NCI-H510A (cell line): Measurements from ENCODE around the gene CTBP1.

ENCODE experiments used
- DNase-seq: peaks from one replicate; lab custom pipeline; 2025; lab: John Stamatoyannopoulos, UW

The CTBP1 gene

DNA sequence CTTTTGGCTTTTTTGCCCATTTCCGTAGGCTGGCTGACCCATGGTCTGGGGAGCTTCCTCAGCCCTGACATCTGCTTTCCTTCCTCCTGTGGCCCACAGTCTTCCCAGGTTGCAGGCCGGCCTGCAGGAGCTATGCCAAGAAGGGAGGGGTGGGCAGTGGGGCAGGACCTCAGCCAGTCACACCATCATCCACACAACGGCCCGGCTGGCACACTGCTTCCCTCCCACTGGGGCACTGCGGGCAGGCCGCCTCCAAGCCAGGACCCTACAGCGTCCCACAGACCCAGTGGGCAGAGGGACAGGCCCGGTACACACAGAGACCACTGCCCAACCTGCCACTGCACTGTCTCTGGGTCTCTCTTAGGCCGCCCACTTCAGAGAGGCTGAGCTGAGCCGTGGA, 38.0 kb downstream of the CTBP1 start:
- no peak for DNase-seq

DNA sequence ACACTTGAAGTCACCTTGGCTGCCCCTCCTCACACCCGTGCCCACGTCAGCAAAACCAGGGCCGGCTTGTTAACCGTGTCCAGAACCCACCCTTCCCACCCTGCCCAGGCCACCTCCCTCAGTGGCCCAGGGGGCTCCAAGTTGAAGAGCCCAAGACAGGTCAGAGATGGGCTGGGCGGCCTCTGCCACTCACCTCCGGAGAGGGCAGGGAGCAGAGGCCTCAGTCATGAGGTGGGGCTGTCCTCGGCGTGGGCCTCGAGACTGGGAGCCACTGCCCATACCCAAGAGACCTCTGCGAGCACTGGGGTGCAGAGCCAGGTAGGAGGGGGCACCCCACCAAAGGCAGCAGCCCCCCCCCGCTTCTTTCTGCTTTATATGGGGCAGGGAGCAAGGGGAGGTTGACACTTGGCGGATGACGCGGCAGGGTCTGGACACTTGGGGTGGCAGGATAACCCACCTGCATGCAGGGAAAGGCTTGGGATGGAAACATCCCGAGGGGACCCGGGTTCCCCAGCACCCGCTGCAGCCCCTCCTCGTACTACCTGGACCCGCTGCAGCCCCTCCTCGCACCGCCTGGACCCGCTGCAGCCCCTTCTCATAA, 38.6 kb downstream of the CTBP1 start:
- no peak for DNase-seq

GRCh38 chr4:1209821-1210220, 39.1 kb downstream of the CTBP1 start:
- DNase-seq, result no peak

GRCh38 chr4:1208970-1209704, 39.8 kb downstream of the CTBP1 start:
- no peak for DNase-seq

DNA sequence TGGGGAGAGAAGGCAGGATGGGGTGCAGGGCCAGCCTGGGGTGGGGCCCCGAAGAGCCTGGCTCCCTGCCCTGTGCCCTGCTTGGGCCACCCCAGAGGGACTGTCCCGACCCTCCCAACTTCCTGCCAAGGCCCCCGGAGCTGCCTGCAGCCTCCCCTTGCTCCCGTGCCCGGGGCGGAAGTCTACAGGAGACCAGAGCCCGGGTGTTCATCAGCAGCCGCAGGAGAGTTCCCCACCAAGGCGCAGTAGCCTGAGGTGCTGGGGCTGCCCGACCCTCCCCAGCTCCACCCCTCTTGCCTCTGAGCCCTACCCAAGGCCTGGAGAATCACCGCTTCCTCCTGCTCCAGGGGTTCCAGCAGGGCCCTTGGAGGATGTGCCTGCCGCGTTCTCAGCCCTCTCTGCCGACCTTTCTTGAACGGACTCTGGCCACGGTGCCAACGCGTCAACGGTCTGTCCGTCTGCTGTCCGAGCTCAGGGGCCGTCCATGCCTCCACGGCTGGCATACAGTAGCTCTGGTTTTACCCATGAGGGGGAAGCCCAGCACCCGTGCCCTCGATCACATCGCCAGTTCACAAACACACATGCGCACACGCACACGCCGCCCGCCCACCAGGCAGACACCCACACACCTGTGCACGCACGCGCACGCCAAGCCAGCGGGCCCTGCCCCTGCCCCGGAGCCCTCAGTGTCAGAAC, 40.5 kb downstream of the CTBP1 start:
- DNase-seq, result no peak

DNA sequence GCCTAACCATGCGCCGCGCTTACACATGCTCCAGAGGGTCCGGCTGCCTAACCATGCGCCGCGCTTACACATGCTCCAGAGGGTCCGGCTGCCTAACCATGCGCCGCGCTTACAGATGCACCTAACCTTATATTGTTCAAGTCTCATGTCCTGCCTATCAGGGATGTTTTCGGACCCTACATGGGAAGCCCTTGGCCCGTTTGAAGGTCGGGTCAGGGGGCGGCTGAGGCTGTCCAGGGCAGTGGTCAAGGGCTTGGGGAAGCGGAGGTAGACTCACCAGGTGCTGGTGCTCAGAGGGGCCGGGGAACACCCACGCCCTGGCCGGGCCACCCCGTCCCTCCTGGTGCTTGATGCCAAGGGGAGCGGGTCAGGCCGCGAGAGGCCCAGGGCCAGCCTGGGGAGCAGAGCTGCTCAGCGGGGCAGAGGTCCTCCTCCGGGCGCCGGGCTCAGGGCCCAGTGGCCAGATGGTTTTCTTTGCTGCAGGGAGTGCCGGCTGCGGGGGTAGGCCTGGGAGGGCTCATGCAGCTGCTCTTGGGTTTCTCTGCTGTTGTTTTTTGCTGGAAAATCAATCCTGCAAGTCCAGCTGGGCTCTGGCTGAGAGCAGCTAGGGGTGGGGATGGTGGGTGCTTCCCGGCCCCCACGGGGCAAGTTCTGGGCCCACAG, 41.2 kb downstream of the CTBP1 start:
- DNase-seq, result no peak

DNA sequence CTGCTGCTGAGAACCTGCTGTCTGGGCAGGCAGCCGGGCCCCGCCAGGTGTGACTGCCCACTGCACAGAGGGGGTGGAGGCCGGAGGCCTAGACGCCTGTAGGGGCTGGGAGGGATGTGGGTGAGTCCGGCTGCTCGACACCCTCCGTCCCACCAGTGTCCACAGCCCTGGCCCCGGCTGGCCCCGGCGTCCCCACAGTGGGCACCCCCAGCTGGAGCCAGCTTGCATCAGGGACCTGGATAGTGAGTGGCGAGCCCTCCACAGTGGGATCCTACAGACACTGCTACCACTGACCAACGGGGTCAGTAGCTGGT, 41.8 kb downstream of the CTBP1 start:
- no peak for DNase-seq

GRCh38 chr4:1206299-1207156, 42.4 kb downstream of the CTBP1 start:
- no peak for DNase-seq

- DNase-seq, result no peak
Measured at GRCh38 chr4:1205586-1206298, 43.2 kb downstream of the CTBP1 start.

DNA sequence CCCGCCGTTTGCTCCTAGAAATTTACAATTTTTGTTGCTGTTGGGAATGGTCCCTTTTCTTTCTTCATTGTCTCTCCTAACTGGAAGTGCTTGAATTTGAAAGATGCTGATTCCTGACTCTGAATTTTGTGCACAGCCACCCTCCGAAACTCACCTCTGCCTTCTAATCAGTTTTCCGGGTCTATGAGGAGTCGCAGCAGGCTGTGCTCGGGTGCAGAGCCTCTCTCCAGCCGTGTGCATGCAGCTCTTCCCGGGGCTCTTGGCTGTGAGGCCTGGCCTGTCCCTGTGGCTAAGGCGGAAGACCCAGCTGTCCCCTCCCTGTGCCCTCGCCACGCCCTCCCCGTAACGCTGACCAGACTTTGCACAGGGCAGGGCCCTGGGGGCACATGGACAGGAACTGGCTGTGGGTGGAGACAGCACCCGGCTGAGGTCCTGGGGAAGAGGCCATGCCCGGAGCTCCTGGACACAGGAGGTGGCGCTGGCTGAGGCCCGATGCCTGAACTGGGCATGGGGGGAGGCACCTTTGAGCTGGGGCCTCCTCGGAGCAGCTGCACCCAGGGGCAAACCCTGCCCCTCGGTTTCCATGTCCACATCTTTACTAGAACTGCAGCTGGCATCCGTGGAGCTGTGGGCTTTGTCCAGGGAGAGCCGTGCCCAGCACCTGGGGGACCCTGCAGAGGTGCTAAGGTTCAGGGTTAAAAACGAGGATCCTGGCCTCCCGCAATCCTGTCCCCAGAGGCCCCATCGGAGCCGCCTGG, 43.9 kb downstream of the CTBP1 start:
- no peak for DNase-seq

DNA sequence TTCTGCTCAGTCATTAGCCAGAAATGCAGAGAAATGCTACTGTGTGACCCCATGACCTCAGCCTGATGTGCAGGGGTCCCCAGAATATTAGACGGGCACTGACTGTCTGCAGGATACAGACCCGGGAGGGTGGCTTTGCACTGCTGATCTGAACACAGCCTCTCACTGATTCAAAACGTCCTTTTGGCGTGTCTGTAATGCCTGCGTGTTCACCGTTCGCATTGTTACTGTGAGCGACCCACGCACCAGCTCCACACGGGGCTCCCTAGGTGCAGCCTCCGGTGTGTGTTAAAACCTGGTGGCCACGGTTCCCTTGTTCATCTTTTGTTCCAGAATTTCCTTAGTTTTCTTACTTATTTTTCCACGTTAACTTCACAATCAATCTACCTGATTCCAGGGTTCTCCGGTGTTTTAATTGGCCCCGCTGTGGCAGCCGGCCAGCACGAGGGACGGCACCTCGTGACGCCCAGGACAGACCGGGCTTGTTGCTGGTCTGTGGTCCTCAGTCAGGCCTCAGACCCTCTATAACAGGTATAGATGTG, 44.6 kb downstream of the CTBP1 start:
- DNase-seq, result no peak

- no peak for DNase-seq
Measured at GRCh38 chr4:1203026-1203616, 45.8 kb downstream of the CTBP1 start.

GRCh38 chr4:1202526-1203011, 46.4 kb downstream of the CTBP1 start:
- DNase-seq, result no peak

DNA sequence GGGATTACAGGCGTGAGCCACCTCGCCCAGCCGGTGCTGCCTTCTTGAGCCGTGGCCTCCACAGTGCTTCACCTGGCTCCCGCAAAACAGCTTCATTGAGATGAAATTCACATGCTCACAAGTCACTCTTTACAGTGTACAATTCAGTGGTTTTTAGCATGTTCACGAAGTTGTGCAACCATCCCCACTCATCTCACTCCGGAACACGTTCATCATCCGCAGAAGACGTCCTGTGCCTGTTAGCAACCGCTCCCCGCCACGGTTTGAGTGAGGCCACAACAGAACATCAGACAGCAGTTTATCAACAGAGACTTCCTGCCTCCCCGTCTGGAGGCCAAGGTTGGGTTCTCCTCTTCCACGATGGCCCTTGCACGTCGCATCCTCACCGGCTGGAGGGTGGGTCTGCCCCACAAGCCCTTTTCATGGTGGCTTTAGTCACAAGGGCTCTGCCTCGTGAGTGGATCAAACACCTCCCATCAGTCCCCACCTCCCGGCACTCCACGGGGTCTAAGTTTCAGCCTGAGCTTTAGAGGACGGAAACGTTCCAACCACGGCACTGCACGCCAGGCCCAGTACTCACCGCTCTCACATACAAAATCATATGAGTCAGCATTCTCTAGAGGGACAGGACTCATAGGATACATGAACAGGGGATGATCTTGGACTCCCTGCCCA, 46.9 kb downstream of the CTBP1 start:
- no peak for DNase-seq

GRCh38 chr4:1200425-1201035, 48.4 kb downstream of the CTBP1 start:
- no peak for DNase-seq

DNA sequence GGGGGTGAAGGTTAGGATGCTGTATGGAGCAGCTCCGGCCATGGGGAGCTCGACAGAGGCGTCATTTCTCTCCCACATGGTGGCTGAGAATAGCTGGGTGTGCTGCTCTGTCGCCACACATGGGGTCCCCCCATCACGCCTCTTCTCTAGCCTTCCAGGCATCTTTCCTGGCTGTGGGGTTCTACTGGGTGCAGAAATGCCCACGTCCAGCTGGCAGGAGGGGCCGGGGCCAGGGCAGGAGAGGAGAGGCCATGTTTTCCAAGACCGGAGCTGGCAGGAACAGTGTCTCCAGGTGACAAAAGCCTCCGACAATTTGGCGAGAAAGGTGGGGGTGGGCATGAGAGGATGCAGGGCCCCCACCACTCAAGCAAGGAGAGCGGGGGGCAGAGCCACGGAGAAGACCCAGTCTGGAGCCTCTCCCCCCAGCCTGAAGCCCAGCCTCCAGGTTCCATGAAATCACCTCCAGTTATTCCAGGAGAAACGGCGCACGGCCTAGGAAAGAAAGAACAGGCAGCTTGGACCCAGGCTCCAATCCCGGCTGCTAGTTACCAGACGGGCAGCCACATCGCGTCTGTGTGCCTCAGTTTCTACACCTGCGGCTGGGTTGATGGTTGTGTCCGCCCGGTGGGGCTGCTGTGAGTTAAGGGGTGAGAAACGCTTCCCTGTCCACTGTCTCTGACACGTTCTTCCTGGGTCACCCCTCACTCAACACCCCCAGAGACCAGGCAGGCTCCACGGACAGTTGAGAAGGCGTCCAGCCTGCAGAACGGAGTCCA, 49.2 kb downstream of the CTBP1 start:
- DNase-seq, result no peak

DNA sequence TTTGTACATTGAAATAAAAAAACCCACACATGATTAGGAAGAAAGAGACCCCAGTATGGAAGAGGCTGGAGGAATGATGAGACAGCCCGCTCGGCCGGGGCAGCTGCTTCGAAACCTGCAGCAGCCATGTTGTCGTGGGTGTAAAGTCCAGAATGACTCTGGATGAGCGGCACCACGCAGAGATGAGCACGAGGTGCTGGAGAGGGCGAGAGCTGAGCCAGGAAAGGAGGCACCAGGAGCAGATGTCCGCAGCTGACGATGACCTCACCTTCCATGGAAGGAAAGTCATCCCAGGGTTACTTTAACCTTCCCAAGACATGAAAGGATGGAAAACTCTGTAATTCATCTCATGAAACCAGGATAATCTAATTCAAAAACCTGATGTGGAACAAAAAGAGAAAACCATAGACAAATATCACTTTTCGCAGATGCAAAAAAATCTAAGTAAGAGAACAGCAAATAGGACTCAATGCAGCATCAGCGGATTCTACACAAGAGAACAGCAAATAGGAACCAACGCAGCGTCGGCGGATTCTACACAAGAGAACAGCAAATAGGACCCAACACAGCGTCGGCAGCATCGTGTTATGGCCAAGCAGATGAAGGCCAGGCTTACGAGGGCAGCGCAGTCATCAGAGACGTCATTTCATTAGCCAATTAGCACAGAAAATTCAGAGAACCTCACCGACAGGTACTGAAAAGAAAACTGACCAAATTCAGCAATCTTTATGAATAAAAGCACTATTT, 50.7 kb downstream of the CTBP1 start:
- DNase-seq, result no peak
